SU-DHL-6 (cell line): Measurements from ENCODE around the gene ZNF423.

Source experiments
- CTCF ChIP-seq: fragments of 200-600 bp; sonication (generic); IDR thresholded peaks from one replicate; pipeline ENCODE4 v1.5.1; 2017; ENCODE audit warnings: antibody characterized with exemption, mild to moderate bottlenecking, low read length, moderate library complexity; ENCODE audit not compliant: insufficient read depth, poor library complexity, severe bottlenecking
- EZH2phosphoT487 ChIP-seq: fragments of 200-600 bp; sonication (generic), shearing (Covaris generic); conservative IDR thresholded peaks from 2 replicates; pipeline ENCODE4 v1.6.1; 2018; ENCODE audit warnings: mild to moderate bottlenecking, antibody characterized with exemption, low read length, moderate library complexity, mixed read lengths

DNA sequence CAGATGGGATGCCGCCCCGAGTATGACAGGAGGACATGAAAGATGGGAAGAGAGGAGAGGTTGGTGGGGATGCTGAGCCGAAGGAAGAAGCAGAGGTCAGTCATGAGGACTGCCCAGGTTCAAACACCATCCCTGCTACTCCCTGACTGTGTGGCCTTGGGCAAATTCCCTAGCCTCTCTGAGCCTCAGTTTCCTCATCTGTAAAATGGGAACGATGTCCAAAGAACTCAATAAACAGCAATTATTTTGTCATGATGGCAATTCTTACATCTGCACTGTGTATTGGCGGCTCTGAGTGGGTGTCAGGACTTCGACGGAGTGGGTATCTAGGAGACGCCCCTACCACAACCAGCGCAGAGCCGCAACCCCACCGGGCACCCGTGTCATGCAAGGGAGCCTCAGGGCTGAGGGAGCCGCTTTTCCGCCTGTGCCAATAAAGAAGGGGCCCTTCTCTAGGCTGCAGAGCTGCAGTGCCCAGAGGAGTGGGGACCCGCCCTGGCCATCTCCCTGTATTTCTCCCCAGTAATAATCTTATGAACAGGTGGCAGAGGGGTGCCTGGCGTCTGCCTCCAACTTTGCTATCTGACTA is 173.2 kb downstream of the ZNF423 start:
- TF ChIP-seq CTCF, result no peak
- no peak for TF ChIP-seq EZH2phosphoT487
